Mucosa of descending colon (tissue), 3 donors: ENCODE data around the gene HTT. TPM values are rescaled to one million over a fixed set of nuclear protein-coding genes. Genes with fewer than 3 reads are reported as not detected.

ENCODE experiments used
- ATAC-seq: fragments of 200-7000 bp; cut with Tn5 transposase; one replicate; pipeline ENCODE4 v1.9.1; 2020; ENCODE audit warnings: mild to moderate bottlenecking, moderate library complexity
- DNase-seq, 3 donors: peaks; one replicate each; pipeline ENCODE4 v3.0.0-alpha.2; 2020
- H3K36me3 ChIP-seq: fragments of 200-600 bp; one replicate; pipeline ENCODE4 v1.8.0; 2021; ENCODE audit warnings: low read depth, mild to moderate bottlenecking
- H3K4me1 ChIP-seq: fragments of 200-600 bp; one replicate; pipeline ENCODE4 v1.8.0; 2021; ENCODE audit warnings: low read depth, mild to moderate bottlenecking
- H3K4me3 ChIP-seq: fragments of 200-600 bp; one replicate; pipeline ENCODE4 v1.8.0; 2021; ENCODE audit warnings: mild to moderate bottlenecking
- H3K9me3 ChIP-seq: fragments of 200-600 bp; one replicate; pipeline ENCODE4 v1.8.0; 2021; ENCODE audit warnings: mild to moderate bottlenecking
- intact Hi-C, 2 donors: fragments of 100-400 bp; cut with DNase I in 1 of 2; cut with micrococcal nuclease in 1 of 2; formaldehyde crosslinking; loops; one replicate each; pipeline versions ENCODE4 v1.11.0 to v1.11.1; 2022; cut with DNase I, micrococcal nuclease
- total RNA-seq, 3 donors: library from RNA; stranded (reverse); fragmentation: NEBNext Ultra II Directional in 2 of 3; extraction: Animal tissue kit (Norgen Biotek cat#: 25700) in 2 of 3; gene quantifications; one replicate each; pipeline versions ENCODE4 v1.2.1 to v1.2.4, GENCODE V29; 2021 to 2023
- TF ChIP-seq, protein P1 (sequence below): fragments of 200-600 bp; IDR thresholded peaks from one replicate; pipeline ENCODE4 v1.8.0; 2022; ENCODE audit warnings: antibody characterized with exemption, mild to moderate bottlenecking
- donor health status: DM: no; HTN: no; CAD: no; lungs with moderate emphysema.
- donor health status: DM: no; HTN: no; CAD: no.
- donor health status: DM: no; HTN: yes; CAD: no.

The HTT gene
- total RNA-seq, 3 donors from 2014 or later, result 51.3 to 71.8 (median 67.5) TPM

DNA sequence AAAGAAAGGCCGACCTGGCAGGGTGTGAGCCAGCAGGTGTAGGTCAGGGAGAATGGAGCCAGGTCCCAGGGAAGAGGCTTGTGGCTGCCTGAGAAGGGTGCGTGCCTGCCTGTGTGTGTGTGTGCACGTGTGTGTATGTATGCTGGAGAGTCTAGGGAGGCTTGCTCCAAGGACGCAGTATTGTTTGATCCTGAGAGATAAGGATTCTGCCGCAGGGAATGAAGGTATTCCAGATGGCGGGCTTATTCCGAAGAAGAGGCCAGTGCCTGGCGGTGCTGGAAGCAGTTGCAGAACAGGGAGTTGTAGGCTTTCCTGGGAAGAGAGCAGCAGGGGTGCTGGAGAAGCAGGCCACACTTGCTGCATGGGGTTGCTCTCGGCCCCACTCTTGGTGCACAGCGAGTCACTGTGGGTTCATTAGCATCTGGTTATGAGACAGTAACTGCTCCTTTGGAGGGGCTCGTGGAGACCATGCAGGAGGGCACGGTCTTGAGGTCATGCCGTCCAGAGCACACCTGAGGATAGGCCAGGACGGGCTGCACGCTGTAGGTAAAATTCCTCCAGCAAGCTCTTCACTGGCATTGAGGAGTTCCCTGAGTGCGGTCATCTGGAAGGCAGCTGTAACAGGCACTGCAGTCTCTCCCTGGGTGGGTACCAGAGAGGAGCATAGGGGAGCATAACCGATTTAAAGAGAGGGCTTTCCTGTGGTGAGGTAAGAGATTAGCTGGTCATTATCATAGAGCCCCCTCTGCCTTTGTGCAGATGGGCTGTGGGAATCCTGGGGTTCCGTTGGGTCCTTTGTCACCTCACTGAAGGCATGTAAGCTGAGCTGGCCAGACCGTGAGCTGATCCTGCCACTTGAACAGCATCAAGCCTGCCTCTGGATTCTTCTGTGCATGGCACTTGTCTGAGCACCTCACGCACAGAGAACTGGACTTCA lies 144.6 kb downstream of the HTT start:
- DNase-seq (no peak), ATAC-seq (no peak)
- H3K4me1 ChIP-seq, result no peaks in the 10 kb centered on the region
- no peak overlapping the region for H3K4me3 ChIP-seq
- no peaks in the 10 kb centered on the region for H3K9me3 ChIP-seq
- TF ChIP-seq, protein P1, sequence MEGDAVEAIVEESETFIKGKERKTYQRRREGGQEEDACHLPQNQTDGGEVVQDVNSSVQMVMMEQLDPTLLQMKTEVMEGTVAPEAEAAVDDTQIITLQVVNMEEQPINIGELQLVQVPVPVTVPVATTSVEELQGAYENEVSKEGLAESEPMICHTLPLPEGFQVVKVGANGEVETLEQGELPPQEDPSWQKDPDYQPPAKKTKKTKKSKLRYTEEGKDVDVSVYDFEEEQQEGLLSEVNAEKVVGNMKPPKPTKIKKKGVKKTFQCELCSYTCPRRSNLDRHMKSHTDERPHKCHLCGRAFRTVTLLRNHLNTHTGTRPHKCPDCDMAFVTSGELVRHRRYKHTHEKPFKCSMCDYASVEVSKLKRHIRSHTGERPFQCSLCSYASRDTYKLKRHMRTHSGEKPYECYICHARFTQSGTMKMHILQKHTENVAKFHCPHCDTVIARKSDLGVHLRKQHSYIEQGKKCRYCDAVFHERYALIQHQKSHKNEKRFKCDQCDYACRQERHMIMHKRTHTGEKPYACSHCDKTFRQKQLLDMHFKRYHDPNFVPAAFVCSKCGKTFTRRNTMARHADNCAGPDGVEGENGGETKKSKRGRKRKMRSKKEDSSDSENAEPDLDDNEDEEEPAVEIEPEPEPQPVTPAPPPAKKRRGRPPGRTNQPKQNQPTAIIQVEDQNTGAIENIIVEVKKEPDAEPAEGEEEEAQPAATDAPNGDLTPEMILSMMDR, result no peak
- intact Hi-C loops, result no loop called here
- H3K36me3 ChIP-seq, result peaks cover 11% of the 10 kb centered on the region

DNA sequence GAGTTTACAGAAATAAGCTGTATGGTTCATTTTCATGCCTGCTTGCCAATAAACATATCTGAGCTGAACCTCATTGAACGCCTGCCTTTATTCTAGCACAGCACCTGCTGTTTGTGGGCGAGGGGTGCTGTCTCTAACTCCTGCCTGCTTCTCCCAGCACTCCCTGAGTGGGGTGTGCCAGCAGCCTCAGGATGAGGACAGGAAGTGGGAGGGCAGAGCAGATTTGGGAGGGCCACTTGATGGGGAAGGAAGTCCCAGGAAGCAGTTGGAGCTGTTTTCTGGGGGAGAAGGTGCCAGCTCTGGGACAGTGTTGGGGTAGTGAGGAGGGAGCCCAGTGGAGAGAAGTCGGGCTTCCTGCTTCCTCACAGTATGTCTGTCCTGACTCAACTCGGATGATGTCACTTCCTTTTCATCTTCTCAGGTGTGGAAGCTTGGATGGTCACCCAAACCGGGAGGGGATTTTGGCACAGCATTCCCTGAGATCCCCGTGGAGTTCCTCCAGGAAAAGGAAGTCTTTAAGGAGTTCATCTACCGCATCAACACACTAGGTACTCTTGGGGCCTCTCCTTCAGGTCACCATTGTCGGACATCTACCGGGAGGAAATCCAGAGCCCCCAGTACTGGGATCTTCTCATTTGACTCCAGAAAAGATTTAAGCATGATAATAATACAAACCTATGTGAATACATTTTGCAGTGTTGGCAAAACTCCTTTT lies 145.4 kb downstream of the HTT start:
- Histone ChIP-seq H3K4me1 (no peaks in the 10 kb centered on the region), H3K36me3 (peaks cover 10% of the 10 kb centered on the region), H3K9me3 (no peaks in the 10 kb centered on the region), H3K4me3 (no peak overlapping the region)
- no peak for DNase-seq
- ATAC-seq, result no peak
- intact Hi-C loops, result no loop called here
- TF ChIP-seq, protein P1, result no peak

DNA sequence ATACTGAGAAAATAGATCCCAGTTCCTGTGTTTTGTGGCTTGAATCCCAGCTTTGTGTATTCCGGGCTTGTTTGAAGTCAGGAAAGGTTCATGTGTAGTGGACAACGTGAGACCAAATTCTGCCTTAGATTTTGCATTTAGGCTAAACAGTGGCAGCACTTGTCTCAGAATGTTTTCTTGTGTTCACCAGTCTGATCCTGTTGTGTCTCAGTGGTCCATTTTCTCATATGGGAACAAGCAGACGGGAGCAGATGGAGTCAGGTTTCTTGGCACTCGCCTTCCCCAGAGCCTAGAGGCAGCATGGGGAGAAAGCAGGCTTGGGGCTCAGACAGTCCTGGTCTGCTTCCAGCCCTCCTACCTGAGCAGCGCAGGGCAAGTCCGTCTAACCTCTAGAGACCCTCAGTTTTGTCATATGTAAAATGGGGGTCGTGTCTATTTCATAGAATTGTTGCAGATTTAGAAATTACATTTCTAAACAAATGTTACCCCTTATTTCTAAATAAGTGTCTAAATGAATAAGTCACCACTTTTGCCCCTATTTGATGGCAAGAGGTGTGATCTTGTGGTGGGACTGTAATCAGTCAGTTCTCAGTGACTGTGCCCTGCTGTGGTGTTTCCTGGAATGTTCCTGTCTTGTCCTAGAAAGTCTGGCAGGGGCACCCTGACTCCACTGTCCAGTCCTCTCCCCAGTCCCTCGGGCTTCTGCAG lies 146.1 kb downstream of the HTT start:
- no peaks in the 10 kb centered on the region for H3K9me3 ChIP-seq

DNA sequence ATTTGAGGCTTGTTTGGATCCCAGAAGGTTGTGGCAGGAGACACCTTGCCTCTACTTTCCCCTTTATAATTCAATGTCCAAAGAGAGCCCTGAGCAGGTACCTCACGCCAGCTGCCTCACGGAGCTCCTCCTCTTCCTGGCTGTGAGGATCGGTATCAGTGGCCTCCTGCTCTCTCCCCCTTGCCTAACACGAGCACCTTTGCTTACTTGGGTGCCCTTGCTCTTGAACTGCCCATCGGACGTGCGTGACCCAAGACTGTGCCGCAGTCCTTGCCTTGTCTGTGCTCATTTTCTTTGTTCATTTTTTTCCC lies 146.7 kb downstream of the HTT start:
- no peak overlapping the region for H3K4me3 ChIP-seq
- peak in 1 of 3 donors; percentile 26 for DNase-seq
- H3K36me3 ChIP-seq, result peaks cover 7% of the 10 kb centered on the region
- H3K9me3 ChIP-seq, result no peaks in the 10 kb centered on the region
- intact Hi-C loops, result no loop called here
- ATAC-seq, result no peak
- H3K4me1 ChIP-seq, result no peaks in the 10 kb centered on the region
- TF ChIP-seq, protein P1, result no peak

More for the DNA sequence above, 146.1 kb downstream of the HTT start:
- Histone ChIP-seq H3K4me1 (no peaks in the 10 kb centered on the region), H3K4me3 (no peak overlapping the region), H3K36me3 (peaks cover 7% of the 10 kb centered on the region)
- ATAC-seq (no peak), DNase-seq (no peak)
- intact Hi-C loops, result no loop called here
- TF ChIP-seq, protein P1, result no peak

DNA sequence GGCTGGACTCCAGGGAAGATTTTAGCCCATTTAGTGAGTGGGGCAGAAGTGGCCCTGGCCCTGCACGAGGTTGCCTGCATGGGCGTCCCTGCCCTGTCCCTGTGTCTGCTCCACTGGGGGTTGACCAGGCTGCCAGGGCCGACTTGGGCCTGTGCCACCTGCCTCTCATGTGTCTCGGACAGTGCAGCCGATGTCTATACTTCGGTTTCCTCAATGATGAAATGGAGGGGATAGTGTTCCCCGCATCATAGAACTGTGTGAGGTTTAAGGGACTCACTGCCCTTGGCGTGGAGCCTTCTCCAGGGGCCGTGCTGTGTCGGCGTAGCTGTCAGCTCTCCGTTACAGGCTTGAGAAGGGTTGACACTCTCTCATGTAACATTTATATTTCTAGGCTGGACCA lies 147.5 kb downstream of the HTT start:
- TF ChIP-seq, protein P1, result no peak
- DNase-seq, result peak in 1 of 3 donors; percentile 28
- intact Hi-C loops, result no loop called here
- H3K9me3 ChIP-seq, result no peaks in the 10 kb centered on the region
- H3K4me1 ChIP-seq, result no peaks in the 10 kb centered on the region
- ATAC-seq, result no peak
- no peak overlapping the region for H3K4me3 ChIP-seq
- H3K36me3 ChIP-seq, result peaks cover 7% of the 10 kb centered on the region
